Mammary epithelial cell (primary cell): ENCODE results near the gene INPPL1.
A peak's percentile ranks its signal among the peaks of the same experiment; 100 is the strongest.

Experiments used
- EZH2 ChIP-seq: IDR thresholded peaks from 2 replicates; pipeline ENCODE4 v1.6.1; 2012; ENCODE audit warnings: low read length, inconsistent platforms, borderline replicate concordance
- TF ChIP-seq, protein P1 (sequence below), 2 donors: IDR thresholded peaks in 1 of 2; conservative IDR thresholded peaks in 1 of 2; 2 replicates each; pipeline ENCODE4 v1.5.1; 2011 to 2012; ENCODE audit warnings: inconsistent platforms in 2 of 2, low read length in 2 of 2, mild to moderate bottlenecking in 2 of 2, control low read depth in 1 of 2, low read depth in 1 of 2; ENCODE audit not compliant: insufficient read depth in 1 of 2; ENCODE audit errors: extremely low read depth in 1 of 2

DNA sequence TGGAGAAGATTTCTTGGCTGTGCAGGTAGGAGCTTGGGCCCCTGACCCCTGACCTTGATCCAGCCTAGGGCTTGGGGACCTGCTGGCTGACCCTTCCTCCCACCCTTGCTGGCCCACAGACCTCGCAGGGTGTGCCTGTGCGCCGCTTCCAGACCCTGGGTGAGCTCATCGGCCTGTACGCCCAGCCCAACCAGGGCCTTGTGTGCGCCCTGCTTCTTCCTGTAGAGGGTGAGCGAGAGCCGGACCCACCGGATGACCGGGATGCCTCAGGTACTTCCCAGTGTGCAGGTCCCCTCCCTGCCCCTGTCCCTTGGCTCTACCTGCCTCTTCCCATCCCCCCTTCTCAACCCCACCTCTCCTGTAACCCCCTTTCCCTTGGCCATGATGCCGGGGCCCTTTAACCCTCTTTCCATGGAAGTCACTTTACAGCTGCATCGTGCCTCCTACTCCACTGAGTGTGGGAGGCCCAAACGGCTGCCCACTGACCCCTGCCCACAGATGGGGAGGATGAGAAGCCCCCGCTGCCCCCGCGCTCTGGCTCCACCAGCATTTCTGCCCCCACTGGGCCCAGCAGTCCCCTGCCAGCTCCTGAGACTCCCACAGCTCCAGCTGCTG is 3.8 kb downstream of the INPPL1 start:
- TF ChIP-seq, protein P1, sequence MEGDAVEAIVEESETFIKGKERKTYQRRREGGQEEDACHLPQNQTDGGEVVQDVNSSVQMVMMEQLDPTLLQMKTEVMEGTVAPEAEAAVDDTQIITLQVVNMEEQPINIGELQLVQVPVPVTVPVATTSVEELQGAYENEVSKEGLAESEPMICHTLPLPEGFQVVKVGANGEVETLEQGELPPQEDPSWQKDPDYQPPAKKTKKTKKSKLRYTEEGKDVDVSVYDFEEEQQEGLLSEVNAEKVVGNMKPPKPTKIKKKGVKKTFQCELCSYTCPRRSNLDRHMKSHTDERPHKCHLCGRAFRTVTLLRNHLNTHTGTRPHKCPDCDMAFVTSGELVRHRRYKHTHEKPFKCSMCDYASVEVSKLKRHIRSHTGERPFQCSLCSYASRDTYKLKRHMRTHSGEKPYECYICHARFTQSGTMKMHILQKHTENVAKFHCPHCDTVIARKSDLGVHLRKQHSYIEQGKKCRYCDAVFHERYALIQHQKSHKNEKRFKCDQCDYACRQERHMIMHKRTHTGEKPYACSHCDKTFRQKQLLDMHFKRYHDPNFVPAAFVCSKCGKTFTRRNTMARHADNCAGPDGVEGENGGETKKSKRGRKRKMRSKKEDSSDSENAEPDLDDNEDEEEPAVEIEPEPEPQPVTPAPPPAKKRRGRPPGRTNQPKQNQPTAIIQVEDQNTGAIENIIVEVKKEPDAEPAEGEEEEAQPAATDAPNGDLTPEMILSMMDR (conservative IDR thresholded peaks at IDR 0.05 in 1 of 2, IDR thresholded peaks at IDR 0.05 in 1 of 2; ENCODE audit: extremely low read depth in 1 of 2, insufficient read depth in 1 of 2, low read depth in 1 of 2, low read length in 2 of 2), result peak; percentile 34 to 56
- no peak for TF ChIP-seq EZH2
